Skeletal muscle cell (primary cell): Measurements from ENCODE around the gene PTK7.
A peak's percentile ranks its signal among the peaks of the same experiment; 100 is the strongest.
"Not testable (repeated sequence)": the region's sequence is repeated elsewhere in the genome, so short reads cannot be mapped to it uniquely, and the experiment has no call there.

Experiments
- DNase-seq: peaks from one replicate; pipeline ENCODE4 v3.0.0-alpha.2; 2010; ENCODE audit warnings: low read depth
- H3K4me3 ChIP-seq: 2 replicates; pipeline ENCODE4 v1.5.1; 2011; ENCODE audit warnings: low read depth, mild to moderate bottlenecking, control low read depth, low read length, moderate library complexity

PTK7 gene

GRCh38 chr6:43075670-43076463 lies at the start of gene PTK7:
TSS of gene PTK7 (plus strand) at chr6:43076314. CDS start at chr6:43076489, 175 bp downstream.
- H3K4me3 ChIP-seq = peak within 1 kb of the TSS; percentile 94
- no peak for DNase-seq

GRCh38 chr6:43026365-43026764 lies 49.7 kb upstream of the PTK7 start:
- no peak overlapping the region for H3K4me3 ChIP-seq
- DNase-seq = no peak

DNA sequence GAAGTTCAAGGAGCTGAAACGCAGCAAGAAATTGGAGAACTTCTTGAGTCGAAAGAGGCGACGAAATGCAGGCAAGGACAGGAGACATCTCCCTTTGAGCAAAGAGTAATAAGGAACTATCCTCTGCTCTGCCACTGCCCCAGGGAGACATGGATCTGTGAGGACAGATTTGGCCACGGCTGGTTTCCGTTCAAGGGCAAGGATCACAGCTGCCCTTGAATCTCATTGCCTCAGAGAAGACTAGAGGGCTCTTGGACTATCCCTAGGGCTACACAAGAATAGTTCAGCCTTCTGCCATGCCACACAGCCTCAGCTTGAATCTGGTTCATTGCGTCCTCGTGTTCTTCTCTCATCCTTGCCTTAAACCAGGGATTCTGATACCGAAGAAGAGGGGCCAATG lies 47.0 kb upstream of the PTK7 start:
- no peak for DNase-seq
- no peak overlapping the region for H3K4me3 ChIP-seq

- no peak overlapping the region for H3K4me3 ChIP-seq
- DNase-seq = no peak
Observed at GRCh38 chr6:43032326-43032725, 43.8 kb upstream of the PTK7 start.

DNA sequence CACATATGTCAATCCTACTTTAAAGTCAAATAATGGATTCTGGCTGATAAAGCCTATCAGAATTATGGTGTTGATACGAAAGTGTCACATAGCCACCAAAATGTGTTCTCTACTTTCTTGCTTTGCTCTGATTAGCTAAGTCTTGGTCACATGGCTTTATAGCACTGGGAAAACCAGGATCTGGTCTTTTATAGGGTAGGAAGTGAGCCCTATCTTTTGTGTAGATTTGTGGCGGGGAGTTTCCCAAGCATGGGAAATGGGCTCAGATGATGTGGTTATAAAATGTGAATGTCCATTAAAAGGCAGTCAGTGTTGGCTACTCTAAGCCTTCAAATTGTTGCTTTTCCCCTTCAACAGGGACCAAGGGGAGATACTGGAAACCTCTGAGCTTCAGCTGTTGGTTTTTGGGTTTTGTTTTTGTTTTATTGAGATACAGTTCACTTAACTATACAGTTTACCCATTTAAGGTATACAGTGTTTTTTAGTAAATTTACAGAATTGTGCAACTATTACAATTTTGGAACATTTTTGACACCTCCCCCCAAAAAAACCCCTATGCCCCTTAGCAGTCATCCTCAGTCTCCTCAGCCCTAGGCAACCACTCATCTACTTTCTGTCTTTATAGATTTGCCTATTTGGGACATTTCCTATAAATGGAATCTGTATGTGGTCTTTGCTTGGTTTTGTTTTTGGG lies 42.5 kb upstream of the PTK7 start:
- no peak for DNase-seq
- H3K4me3 ChIP-seq = no peak overlapping the region

DNA sequence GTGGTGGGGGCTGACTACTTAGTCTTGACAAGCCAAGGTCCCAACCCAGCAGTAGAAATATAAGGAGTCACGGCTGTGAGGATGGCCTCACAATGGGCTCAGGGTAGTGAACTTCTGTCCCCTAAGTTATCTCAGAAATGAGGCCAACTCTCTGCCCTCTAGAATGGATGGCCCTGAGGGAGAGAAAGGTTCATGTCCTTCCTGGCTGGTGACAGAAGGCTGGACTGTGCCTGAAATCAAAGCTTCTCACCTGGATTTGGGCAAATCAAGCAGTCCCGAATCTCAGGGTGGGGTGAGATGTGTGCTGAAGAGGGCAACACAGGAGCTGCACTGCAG lies 42.0 kb upstream of the PTK7 start:
- H3K4me3 ChIP-seq = no peak overlapping the region
- DNase-seq = no peak

DNA sequence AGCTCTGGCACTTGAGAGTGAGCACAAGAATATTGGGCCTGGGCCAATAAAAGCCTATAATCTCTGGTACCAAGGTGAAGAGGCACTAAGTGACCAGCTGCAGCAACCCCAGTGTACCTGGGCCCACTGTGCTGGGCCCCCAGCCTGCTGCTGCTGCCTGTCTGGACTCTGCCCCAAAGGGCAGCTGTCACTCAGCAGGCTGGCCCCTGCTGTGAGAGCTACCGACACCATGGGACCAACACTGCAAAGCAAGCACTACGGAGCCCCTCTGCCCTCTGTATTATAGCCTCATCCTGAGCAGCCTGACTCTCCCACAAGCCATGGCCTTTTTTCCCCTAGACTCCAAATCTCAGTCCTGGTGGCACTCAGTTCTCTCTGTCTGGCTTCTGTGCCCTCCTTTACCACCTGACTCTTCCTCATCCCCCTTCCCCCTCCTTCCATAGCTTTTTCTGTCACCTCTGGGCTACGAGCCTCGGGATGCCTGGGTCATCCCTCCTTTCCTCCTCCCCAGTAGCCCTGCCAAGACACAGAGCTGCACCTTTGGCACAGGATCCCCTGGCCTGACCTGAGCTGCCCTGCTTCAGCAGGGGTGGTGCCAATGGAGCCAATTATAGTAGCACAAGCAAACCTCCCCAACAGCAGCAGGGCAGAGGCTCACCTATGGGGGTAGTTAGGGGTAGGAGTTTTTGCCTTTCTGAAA lies 40.5 kb upstream of the PTK7 start:
- no peak for DNase-seq

GRCh38 chr6:43036712-43037111 lies 39.4 kb upstream of the PTK7 start:
- no peak for DNase-seq

More for the DNA sequence above, 40.5 kb upstream of the PTK7 start:
- no peak overlapping the region for H3K4me3 ChIP-seq

DNA sequence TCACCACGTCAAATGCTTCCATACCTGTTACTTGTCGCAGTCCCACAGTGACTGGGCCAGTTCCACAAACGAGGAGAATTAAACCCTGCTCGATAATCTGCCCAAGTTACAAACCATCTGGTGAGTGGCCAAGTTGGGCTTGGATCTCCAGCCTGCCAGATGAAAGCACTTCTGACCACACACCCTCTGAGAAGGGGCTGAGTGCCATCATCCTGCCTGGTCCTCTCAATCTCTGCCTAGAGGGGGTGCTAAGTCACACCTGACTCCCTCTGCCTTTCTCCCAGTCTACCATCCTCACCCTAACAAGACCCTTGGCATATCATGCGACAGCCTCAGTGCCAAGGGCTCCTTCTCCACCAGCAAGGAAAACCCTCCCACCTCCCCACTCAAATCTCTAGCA lies 38.9 kb upstream of the PTK7 start:
- H3K4me3 ChIP-seq = no peak overlapping the region
- no peak for DNase-seq

More at GRCh38 chr6:43036712-43037111, 39.4 kb upstream of the PTK7 start:
- H3K4me3 ChIP-seq = no peak overlapping the region

GRCh38 chr6:43037706-43038105 lies 38.4 kb upstream of the PTK7 start:
- DNase-seq = no peak
- H3K4me3 ChIP-seq = no peak overlapping the region

GRCh38 chr6:43038727-43039126 lies 37.4 kb upstream of the PTK7 start:
- no peak for DNase-seq
- H3K4me3 ChIP-seq = no peak overlapping the region

DNA sequence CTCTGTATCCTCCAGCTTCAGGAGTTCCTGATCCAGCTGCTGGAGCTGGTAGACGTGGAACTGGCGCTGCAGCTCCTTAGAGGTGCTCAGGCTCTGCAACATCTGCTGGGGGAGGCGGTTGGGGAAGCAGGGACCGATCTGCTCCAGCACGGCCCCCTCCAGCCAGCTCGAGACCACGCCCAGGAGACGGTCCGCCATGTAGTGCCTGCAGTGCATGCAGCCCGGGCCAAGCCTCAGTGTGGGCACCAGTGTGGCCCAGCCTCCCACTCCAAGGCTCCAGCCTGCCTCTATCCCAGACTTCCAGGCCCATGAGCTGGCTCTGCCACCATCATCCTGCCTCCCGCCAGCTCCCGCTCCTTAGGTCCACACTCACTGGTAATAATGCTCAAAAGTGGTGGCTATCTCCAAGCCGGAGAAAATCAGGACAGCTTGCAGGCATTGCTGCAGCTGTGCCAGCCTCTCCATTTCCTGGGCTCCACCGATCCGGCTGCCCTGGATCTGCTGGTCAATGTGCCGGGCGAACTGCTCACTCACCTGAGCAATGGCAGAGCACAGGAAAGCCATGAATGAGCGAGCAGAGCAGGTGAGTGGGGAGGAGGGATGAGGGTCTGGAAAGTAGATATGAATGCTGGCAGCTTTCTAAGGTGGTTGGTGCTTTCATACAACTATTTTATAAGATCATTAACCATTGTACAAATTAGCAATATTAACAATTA lies 35.4 kb upstream of the PTK7 start:
- DNase-seq = no peak
- no peak overlapping the region for H3K4me3 ChIP-seq

- not testable (repeated sequence) for H3K4me3 ChIP-seq, DNase-seq
Observed at GRCh38 chr6:43041475-43041874, 34.6 kb upstream of the PTK7 start.

- H3K4me3 ChIP-seq = no peak overlapping the region
- DNase-seq = no peak
Observed at GRCh38 chr6:43043310-43043709, 32.8 kb upstream of the PTK7 start.

DNA sequence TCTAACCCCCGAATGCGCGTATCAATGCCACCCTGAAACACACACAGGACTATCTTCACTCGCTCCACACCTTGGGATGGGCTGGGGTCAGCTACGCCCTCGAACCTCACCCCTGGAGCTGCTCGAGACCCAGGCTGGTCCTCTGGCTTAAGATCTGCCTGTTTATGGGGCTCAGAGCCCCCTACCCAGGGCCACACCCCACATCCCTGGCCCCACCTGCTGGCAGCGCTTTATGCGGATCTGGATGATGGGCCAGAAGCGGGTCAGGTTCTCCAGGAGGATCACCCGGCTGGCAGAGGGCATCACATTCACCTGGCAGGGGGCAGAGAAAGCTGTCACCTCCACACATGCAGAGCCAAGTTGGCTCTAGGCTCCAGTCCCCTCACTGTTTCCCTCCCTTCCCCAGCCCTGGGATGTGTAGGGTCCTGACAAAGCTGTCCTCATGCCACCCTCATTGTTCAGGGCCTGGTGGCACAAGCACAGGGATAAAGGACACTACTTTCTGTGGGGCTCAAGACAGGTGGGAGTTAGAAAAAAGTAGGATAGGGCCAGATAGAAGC lies 30.7 kb upstream of the PTK7 start:
- no peak overlapping the region for H3K4me3 ChIP-seq
- no peak for DNase-seq

GRCh38 chr6:43047998-43048397 lies 28.1 kb upstream of the PTK7 start:
- DNase-seq = no peak
- no peak overlapping the region for H3K4me3 ChIP-seq

DNA sequence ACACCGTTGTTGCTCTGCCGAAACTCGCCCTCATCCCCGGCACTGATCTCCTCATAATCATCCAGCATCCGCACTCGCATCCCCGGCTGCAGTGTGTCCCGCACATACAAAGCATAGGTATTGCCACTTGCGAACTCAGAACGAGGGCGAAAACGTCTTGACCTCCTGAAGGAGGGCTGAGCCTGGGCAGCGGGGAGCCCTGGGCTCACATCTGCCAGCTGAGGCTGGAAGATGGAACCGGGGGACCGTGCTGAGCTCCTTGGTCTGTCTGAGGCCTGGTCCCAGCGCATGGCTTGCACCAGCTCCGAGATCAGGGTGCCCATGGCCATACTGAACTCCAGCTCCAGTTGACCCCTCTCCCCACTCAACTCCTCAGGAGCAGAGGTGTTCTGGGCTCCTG lies 25.1 kb upstream of the PTK7 start:
- H3K4me3 ChIP-seq = no peak overlapping the region

GRCh38 chr6:43052225-43052841 lies 23.8 kb upstream of the PTK7 start:
- no peak for DNase-seq
- peak overlapping the region; percentile 91 for H3K4me3 ChIP-seq

More for the DNA sequence above, 25.1 kb upstream of the PTK7 start:
- no peak for DNase-seq
